Neutrophil (primary cell): ENCODE results near the gene TRIOBP.

Experiments
- H3K27ac ChIP-seq: fragments of 200-600 bp; sonication (generic); 2 replicates; pipeline ENCODE4 v1.5.1; 2016; ENCODE audit warnings: mild to moderate bottlenecking, moderate library complexity
- H3K27me3 ChIP-seq: fragments of 200-600 bp; sonication (generic); 2 replicates; pipeline ENCODE4 v1.6.0; 2016; ENCODE audit warnings: mild to moderate bottlenecking
- H3K36me3 ChIP-seq: fragments of 200-600 bp; sonication (generic); 2 replicates; pipeline ENCODE4 v1.5.1; 2017
- H3K4me1 ChIP-seq, 2 experiments: fragments of 200-600 bp in 1 of 2; sonication (generic) in 1 of 2; 1 replicate in 1 of 2; 2 replicates in 1 of 2; pipeline versions ENCODE4 v1.5.1 to v1.6.1; 2013 to 2016; ENCODE audit warnings: low read depth in 1 of 2, low read length in 1 of 2, mild to moderate bottlenecking in 1 of 2, moderate library complexity in 1 of 2; ENCODE audit not compliant: control insufficient read depth in 1 of 2, insufficient read depth in 1 of 2
- H3K4me3 ChIP-seq, 2 experiments: fragments of 200-600 bp in 1 of 2; sonication (generic) in 1 of 2; 1 replicate in 1 of 2; 2 replicates in 1 of 2; pipeline ENCODE4 v1.5.1; 2013 to 2016; ENCODE audit warnings: low read depth in 1 of 2, low read length in 1 of 2, mild to moderate bottlenecking in 1 of 2, moderate library complexity in 1 of 2
- H3K9me3 ChIP-seq: fragments of 200-600 bp; sonication (generic); 2 replicates; pipeline ENCODE4 v1.5.1; 2016
- TF ChIP-seq, protein P1 (sequence below): fragments of 200-600 bp; sonication (generic); IDR thresholded peaks from 2 replicates; pipeline ENCODE4 v1.5.1; 2016; ENCODE audit warnings: antibody characterized with exemption

Gene TRIOBP

DNA sequence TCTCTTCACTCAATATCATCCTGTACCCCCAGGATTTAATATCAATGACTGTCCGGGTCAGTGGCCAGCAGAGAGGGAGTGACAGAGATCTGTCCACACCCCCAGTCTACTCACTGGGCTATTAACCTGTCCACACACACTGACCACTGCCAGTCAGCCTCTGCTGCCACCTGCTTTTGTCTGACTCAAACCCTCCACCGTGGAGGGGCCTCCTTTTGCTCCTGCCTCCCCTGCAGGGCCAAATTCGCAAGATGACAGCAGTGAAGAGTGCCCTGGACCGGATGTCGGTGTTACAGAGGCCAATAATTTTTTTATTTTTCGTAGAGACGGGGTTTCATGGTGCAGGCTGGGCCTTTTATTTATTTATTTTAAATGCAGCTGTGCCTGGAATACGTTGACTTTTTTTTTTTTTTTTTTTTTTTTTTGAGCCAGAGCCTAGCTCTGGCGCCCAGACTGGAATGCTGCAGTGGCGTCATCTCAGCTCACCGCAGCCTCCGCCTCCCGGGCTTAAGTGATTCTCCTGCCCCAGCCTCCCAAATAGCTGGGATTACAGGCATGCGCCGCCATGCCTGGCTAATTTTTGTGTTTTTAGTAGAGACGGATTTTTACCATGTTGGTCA lies 33.2 kb upstream of the TRIOBP start:
- no peak overlapping the region for H3K27ac ChIP-seq
- TF ChIP-seq, protein P1, sequence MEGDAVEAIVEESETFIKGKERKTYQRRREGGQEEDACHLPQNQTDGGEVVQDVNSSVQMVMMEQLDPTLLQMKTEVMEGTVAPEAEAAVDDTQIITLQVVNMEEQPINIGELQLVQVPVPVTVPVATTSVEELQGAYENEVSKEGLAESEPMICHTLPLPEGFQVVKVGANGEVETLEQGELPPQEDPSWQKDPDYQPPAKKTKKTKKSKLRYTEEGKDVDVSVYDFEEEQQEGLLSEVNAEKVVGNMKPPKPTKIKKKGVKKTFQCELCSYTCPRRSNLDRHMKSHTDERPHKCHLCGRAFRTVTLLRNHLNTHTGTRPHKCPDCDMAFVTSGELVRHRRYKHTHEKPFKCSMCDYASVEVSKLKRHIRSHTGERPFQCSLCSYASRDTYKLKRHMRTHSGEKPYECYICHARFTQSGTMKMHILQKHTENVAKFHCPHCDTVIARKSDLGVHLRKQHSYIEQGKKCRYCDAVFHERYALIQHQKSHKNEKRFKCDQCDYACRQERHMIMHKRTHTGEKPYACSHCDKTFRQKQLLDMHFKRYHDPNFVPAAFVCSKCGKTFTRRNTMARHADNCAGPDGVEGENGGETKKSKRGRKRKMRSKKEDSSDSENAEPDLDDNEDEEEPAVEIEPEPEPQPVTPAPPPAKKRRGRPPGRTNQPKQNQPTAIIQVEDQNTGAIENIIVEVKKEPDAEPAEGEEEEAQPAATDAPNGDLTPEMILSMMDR, result no peak

DNA sequence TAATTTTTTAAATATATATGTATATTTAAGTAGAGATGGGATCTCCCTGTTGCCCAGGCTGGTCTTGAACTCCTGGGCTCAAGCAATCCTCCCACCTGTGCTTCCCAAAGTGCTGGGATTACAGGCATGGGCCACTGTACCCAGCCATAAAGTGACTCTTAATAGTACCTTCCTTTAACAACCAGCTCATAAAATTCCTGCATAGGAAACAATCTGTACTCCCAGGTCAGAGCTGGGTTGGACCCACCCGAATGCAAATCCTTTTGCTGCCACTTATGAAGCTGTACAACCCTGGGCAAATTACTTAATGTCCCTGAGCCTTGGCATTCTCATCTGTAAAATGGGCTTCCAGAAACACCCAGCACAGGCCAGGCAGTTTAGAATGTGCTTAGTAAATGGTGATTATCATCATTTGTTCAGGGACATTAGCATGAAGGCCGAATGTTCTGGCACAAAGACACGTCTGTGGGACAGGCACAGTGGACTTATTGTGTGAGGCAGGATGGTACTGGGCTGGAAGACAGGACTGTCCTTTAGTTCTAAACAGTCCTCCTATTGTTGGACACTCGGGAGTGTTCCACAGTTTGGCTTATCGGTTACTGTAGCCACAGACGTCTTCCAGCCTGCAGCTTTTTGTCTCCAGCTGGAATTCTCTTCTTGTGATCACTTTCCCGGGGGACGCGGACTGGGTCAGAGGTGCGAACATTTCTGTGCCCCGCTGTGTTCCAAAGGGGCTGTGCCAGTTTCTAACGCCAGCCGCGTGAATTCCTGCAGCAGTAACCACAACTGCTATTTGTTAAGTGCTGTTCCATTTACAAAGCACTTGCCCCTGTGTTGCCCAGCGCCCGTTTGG lies 32.4 kb upstream of the TRIOBP start:
- peaks cover 5% of the 10 kb centered on the region for H3K36me3 ChIP-seq
- H3K27ac ChIP-seq, result no peak overlapping the region
- H3K4me3 ChIP-seq, result no peak overlapping the region
- H3K4me1 ChIP-seq, result peaks cover 4% of the 10 kb centered on the region in 2 experiments
- H3K27me3 ChIP-seq, result no peaks in the 10 kb centered on the region
- TF ChIP-seq, protein P1, result no peak
- H3K9me3 ChIP-seq, result no peaks in the 10 kb centered on the region

More for the DNA sequence above, 33.2 kb upstream of the TRIOBP start:
- Histone ChIP-seq H3K36me3 (peaks cover 5% of the 10 kb centered on the region), H3K27me3 (no peaks in the 10 kb centered on the region), H3K4me3 (no peak overlapping the region), H3K9me3 (no peaks in the 10 kb centered on the region), H3K4me1 (peaks cover 8 to 9% of the 10 kb centered on the region in 2 experiments)

DNA sequence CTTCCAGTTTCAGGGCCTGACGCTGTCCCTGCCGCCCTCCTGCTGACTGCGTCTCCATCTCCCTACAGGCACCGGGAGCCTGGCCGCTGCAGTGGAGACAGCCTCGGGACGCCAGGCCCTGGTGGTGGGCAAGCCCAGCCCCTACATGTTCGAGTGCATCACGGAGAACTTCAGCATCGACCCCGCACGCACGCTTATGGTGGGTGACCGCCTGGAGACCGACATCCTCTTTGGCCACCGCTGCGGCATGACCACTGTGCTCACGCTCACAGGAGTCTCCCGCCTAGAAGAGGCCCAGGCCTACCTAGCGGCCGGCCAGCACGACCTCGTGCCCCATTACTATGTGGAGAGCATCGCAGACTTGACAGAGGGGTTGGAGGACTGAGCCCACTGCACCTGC lies 31.4 kb upstream of the TRIOBP start:
- Histone ChIP-seq H3K27me3 (no peaks in the 10 kb centered on the region), H3K9me3 (no peaks in the 10 kb centered on the region), H3K4me3 (no peak overlapping the region), H3K27ac (no peak overlapping the region), H3K36me3 (peaks cover 5% of the 10 kb centered on the region), H3K4me1 (no peaks in the 10 kb centered on the region)
- TF ChIP-seq, protein P1, result no peak

GRCh38 chr22:37669586-37669985 lies 27.3 kb upstream of the TRIOBP start:
- H3K4me1 ChIP-seq, result peaks cover 16 to 24% of the 10 kb centered on the region in 2 experiments
- peaks cover 5% of the 10 kb centered on the region for H3K36me3 ChIP-seq
- peaks cover 17% of the 10 kb centered on the region for H3K27me3 ChIP-seq
- no peak overlapping the region for H3K4me3 ChIP-seq
- TF ChIP-seq, protein P1, result no peak
- H3K27ac ChIP-seq, result no peak overlapping the region
- no peaks in the 10 kb centered on the region for H3K9me3 ChIP-seq

- Histone ChIP-seq H3K36me3 (no peaks in the 10 kb centered on the region), H3K4me1 (peaks cover 37 to 52% of the 10 kb centered on the region in 2 experiments), H3K9me3 (no peaks in the 10 kb centered on the region), H3K27me3 (peaks cover 17% of the 10 kb centered on the region), H3K27ac (no peak overlapping the region), H3K4me3 (no peak overlapping the region)
- TF ChIP-seq, protein P1, result no peak
Measured at GRCh38 chr22:37672206-37672919, 24.5 kb upstream of the TRIOBP start.
